Glutamatergic neuron (in vitro differentiated cells): ENCODE measurements around the gene FAM124A. TPM values are rescaled to one million over a fixed set of nuclear protein-coding genes. Genes with fewer than 3 reads are reported as not detected.

Experiments used
- DNase-seq: peaks from one replicate; pipeline ENCODE4 v3.0.0; 2022
- H3K27ac Mint-ChIP-seq: one replicate; pipeline ENCODE4 v1.8.0; 2020; ENCODE audit warnings: mild to moderate bottlenecking, mixed read lengths, inconsistent platforms; ENCODE audit not compliant: unreplicated experiment
- H3K27me3 Mint-ChIP-seq: one replicate; pipeline ENCODE4 v1.8.0; 2020; ENCODE audit warnings: mild to moderate bottlenecking, moderate library complexity, mixed read lengths, inconsistent platforms; ENCODE audit not compliant: unreplicated experiment
- H3K36me3 Mint-ChIP-seq: one replicate; pipeline ENCODE4 v1.8.0; 2020; ENCODE audit warnings: mild to moderate bottlenecking, mixed read lengths, inconsistent platforms; ENCODE audit not compliant: unreplicated experiment
- H3K4me1 Mint-ChIP-seq: one replicate; pipeline ENCODE4 v1.8.0; 2020; ENCODE audit warnings: mild to moderate bottlenecking, low read depth, mixed read lengths, inconsistent platforms; ENCODE audit not compliant: unreplicated experiment
- H3K4me3 Mint-ChIP-seq: one replicate; pipeline ENCODE4 v1.8.0; 2020; ENCODE audit warnings: mild to moderate bottlenecking, mixed read lengths, inconsistent platforms; ENCODE audit not compliant: unreplicated experiment
- H3K9me3 Mint-ChIP-seq: one replicate; pipeline ENCODE4 v1.8.0; 2020; ENCODE audit warnings: mild to moderate bottlenecking, moderate library complexity, mixed read lengths, inconsistent platforms; ENCODE audit not compliant: unreplicated experiment
- CTCF ChIP-seq: fragments of 200-600 bp; sonication (generic); IDR thresholded peaks from one replicate; pipeline ENCODE4 v1.5.0; 2021; ENCODE audit not compliant: partially characterized antibody, unreplicated experiment
- total RNA-seq: library from RNA; stranded (reverse); fragmentation: NEBNext Ultra II Directional; extraction: Animal tissue kit (Norgen Biotek cat#: 25700); gene quantifications from one replicate; pipeline ENCODE4 v1.2.1, GENCODE V29; 2021; ENCODE audit not compliant: unreplicated experiment

FAM124A gene
- total RNA-seq, 1 donor from 2014 or later: 3.7 TPM

GRCh38 chr13:51206584-51206983 lies 15.6 kb upstream of the FAM124A start:
- no peaks in the 10 kb centered on the region for H3K4me1 Mint-ChIP-seq
- H3K4me3 Mint-ChIP-seq: no peak overlapping the region
- DNase-seq: no peak
- H3K36me3 Mint-ChIP-seq: no peaks in the 10 kb centered on the region
- no peak overlapping the region for H3K27ac Mint-ChIP-seq
- peaks cover 2% of the 10 kb centered on the region for H3K27me3 Mint-ChIP-seq
- no peak for TF ChIP-seq CTCF
- no peaks in the 10 kb centered on the region for H3K9me3 Mint-ChIP-seq

- TF ChIP-seq CTCF: no peak
- no peak for DNase-seq
- Mint-ChIP-seq H3K36me3 (no peaks in the 10 kb centered on the region), H3K9me3 (no peaks in the 10 kb centered on the region), H3K4me1 (no peaks in the 10 kb centered on the region), H3K4me3 (no peak overlapping the region), H3K27ac (no peak overlapping the region), H3K27me3 (no peaks in the 10 kb centered on the region)
These were observed 14.3 kb upstream of the FAM124A start for GRCh38 chr13:51207881-51208280.

GRCh38 chr13:51208716-51209115 lies 13.5 kb upstream of the FAM124A start:
- no peak for TF ChIP-seq CTCF
- no peak for DNase-seq
- H3K27me3 Mint-ChIP-seq: no peaks in the 10 kb centered on the region

GRCh38 chr13:51211910-51212309 lies 10.3 kb upstream of the FAM124A start:
- Mint-ChIP-seq H3K27ac (no peak overlapping the region), H3K27me3 (peaks cover 3% of the 10 kb centered on the region)

More at GRCh38 chr13:51208716-51209115, 13.5 kb upstream of the FAM124A start:
- H3K4me3 Mint-ChIP-seq: no peak overlapping the region
- no peaks in the 10 kb centered on the region for H3K4me1 Mint-ChIP-seq
- no peak overlapping the region for H3K27ac Mint-ChIP-seq
- no peaks in the 10 kb centered on the region for H3K36me3 Mint-ChIP-seq
- H3K9me3 Mint-ChIP-seq: no peaks in the 10 kb centered on the region

GRCh38 chr13:51212758-51213157 lies 9.4 kb upstream of the FAM124A start:
- Mint-ChIP-seq H3K36me3 (no peaks in the 10 kb centered on the region), H3K9me3 (no peaks in the 10 kb centered on the region), H3K27ac (no peak overlapping the region), H3K4me3 (no peak overlapping the region), H3K27me3 (peaks cover 6% of the 10 kb centered on the region), H3K4me1 (no peaks in the 10 kb centered on the region)
- no peak for TF ChIP-seq CTCF
- no peak for DNase-seq

More at GRCh38 chr13:51211910-51212309, 10.3 kb upstream of the FAM124A start:
- H3K4me3 Mint-ChIP-seq: no peak overlapping the region
- no peaks in the 10 kb centered on the region for H3K36me3 Mint-ChIP-seq
- no peak for DNase-seq
- H3K9me3 Mint-ChIP-seq: no peaks in the 10 kb centered on the region
- TF ChIP-seq CTCF: no peak
- H3K4me1 Mint-ChIP-seq: no peaks in the 10 kb centered on the region
